GM19193 (cell line): ENCODE measurements around the gene TEDC1.

Source experiments
- POLR2A ChIP-seq: IDR thresholded peaks from 4 replicates; pipeline ENCODE4 v1.6.1; 2011; ENCODE audit not compliant: insufficient read depth, insufficient read length; ENCODE audit errors: extremely low read depth

Gene TEDC1

DNA sequence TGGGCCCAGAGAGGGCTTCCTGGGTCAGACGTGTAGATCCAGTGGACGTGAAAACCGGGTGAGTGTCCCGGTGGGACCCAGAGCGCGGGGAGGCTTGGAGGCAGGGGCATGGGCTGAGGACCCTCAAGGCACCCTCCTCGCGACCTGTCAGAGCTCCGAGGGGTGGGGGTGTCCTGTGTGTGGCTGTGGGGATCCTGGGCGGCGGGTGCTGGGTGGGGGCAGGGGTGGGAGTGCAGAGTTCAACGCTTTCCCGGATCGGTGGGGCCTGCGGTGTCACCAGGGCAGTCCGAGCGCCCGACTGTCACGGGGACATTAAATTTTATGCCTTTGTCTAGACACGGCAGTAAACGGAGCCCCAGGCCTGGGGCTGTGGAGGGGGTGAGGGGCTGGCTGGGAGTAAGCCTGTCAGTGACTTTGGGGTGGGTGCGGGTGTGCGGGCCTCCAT lies 36.4 kb downstream of the TEDC1 start:
- no peak for TF ChIP-seq POLR2A

DNA sequence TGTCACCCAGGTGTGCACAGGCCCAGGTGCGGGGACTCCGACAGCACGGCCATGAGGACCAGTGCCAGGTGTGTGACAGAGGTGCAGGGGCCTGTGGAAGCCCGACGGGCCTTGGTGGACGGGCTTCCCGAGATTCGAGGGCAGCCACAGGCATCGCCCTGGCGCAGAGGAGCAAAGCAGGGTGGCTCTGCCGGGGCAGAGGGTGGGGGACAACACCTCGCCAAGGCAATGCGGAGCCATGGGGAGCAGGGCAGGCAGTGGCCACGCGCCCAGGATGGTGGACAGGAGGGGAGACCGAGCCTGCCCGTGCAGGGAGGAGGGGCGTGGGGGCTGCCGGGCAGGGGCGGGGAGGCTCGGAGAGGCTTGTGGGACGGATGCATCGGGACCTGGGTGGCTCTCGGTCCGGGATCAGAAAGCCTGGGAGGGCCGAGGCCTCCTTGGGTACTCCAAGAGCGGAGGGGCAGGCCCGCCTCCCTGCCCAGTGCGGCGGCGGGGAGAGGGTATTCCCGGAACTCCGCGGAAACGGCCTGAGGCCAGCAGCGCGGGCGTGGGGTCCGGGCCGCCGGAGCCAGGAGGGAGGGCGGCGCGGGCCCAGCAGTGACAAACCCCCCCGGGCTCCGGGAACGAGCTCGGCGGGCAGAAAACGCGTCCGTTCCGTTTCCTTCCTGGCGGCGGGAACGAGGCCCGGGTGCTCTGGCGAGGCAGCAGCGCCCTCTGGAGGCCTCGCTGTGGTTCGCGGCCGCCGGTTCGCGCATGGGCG lies 37.0 kb downstream of the TEDC1 start:
- no peak for TF ChIP-seq POLR2A

DNA sequence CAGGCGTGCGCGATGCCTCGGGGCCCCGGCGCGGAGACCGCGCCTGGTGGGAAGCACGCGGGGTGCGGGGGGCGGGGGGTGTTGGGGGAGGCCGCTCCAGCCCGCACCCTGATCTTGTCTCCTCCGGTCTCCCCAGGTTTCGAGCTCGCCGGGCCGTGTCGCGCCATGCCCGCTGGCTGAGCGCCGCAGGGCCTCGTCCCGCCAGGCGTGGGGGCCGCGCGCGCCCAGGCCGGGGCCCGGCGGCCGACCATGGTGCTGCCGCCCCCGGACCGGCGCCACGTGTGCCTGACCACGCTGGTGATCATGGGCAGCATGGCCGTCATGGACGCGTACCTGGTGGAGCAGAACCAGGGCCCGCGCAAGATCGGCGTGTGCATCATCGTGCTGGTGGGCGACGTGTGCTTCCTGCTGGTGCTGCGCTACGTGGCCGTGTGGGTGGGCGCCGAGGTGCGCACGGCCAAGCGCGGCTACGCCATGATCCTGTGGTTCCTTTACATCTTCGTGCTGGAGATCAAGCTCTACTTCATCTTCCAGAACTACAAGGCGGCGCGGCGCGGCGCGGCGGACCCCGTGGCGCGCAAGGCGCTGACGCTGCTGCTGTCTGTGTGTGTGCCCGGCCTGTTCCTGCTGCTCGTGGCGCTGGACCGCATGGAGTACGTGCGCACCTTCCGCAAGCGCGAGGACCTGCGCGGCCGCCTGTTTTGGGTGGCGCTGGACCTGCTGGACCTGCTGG lies 37.7 kb downstream of the TEDC1 start:
- no peak for TF ChIP-seq POLR2A

DNA sequence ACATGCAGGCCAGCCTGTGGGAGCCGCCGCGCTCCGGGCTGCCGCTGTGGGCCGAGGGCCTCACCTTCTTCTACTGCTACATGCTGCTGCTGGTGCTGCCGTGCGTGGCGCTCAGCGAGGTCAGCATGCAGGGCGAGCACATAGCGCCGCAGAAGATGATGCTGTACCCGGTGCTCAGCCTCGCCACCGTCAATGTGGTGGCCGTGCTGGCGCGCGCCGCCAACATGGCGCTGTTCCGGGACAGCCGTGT lies 38.2 kb downstream of the TEDC1 start:
- TF ChIP-seq POLR2A: no peak

DNA sequence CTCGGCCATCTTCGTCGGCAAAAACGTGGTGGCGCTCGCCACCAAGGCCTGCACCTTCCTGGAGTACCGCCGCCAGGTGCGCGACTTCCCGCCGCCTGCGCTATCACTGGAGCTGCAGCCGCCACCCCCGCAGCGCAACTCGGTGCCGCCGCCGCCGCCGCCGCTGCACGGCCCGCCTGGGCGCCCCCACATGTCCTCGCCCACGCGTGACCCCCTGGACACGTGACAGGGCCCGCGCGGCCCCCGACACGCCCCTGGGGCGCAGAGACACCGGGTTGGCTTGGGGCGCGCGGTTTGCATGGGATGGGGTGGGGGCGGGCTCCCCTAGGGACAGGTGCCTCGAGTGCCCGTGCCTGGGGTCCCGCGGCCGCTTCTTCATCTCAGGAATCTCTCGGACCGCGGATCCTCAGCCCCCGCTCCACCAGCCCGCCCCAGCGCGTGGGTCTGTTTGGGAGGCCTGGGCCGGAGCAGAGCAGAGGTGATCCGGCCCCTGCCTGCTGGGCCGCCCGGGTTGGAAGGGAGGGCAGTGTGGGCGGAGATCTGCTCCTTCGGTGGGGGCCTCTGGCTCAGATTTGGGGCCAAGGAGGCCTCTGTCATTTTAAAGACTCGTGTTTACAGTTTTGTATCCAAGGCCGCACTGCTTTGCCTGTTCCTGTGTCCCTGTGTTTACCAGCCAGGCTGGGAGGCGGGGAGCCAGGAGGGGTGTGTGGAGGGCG lies 38.7 kb downstream of the TEDC1 start:
- TF ChIP-seq POLR2A: no peak

DNA sequence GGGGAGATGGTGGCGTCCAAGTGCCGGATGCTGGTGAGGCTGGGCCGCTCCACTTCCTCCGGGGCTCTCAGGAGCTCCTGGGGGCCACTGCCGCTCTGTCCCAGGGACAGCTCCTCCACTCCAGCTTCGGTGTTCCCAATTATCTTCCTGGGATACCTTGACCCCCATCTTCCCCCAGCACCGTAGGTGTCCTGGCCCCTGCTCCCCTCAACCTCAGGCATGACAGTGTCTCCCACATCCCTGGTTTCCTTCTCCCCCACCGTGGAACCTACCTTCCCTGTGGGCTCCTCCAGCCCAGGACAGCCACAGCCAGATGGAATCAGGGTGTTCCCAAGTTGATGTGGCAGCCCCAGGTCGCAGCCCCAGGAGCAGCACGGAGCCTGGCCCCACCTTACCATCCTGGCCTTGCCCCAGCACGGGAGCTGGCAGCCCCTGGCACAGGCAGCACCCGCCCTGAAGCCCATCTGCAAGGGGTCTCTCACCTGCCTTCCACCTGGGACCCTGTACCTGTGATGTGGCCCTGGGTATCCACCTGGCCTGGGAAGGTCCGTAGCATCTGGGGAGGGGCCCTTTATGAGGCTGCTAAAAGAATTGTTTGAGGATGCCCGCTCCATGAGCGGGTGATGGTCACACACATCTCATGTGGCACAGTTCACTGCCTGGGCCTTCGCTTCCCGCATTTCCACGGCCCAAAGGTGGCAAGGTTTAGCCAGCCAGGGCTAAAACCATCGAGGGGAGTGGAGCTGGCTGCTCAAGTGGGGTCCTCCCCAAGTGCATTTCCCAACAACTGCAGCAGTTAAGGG lies 39.4 kb downstream of the TEDC1 start:
- no peak for TF ChIP-seq POLR2A

DNA sequence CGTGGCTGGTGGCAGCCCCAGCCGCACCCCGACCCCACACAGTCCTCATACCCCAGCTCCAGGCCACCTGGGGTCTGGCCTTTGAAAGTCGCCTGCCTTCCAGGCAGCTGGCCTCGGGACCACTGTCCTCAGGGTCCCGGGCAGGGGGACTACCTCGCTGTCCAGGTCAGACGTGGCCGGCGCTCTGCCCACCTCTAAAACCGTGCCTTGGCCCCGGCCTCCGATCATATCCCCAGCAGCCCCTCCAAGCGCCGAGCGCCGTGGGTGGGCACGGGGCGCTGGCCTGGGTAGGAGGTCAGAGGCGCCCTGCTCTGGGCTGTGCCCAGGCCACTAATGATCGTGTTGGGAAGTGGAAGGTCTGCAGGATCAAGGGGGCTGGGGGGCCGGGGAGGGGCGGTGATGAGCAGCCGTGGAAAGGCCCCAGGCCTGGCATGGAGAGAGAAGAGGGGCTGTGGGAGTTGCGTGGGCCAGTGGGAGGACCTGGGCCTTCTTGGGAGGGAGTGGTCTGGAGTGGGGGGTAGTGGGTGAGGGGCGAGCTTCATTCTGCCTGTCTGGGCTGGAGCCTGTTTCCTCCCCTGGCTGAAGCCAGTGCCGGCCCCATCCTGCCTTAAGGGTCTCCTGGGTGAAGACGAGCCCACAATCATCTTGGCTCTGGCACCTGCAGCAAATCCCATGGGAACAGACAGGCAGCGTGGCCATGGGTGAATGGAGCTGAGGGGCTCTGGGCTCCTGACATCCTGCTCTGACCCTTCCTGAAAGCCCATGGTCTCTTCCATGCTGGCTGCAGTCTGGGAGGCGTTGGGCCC lies 40.2 kb downstream of the TEDC1 start:
- no peak for TF ChIP-seq POLR2A

DNA sequence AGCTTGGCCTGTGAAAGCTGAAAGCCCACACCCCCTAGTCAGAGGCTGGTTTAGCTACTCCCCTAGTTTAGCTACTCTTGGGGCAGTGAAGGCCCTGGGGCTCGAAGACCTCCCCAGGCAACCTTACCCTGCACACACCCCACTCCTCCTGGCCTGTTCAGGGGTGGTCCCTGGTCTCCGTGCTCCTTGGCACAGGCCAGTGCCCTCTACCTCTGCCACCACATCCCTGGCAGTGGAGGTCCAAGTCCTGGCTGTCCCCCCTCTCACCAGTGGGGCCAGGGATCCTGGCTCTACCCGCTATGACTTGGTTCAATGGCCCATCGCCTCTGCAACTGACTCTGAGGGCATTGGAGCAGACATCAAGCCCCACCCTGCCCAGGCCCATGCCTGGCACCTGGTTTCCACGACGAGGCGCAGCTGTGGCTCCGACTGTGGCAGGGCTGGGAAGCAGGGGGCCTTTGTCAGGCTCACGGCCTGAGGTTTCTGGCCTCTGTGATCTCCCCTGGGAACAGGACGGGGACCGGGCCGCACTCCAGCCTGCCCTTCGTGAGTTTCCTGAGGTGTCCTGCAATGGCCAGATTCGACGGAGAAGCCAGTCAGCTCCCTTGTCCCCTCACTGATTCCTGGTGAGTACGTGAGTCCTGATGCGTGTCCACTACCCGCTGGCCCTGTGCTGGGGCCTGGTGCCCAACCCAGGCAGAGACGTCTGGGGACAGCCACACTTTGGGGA lies 41.0 kb downstream of the TEDC1 start:
- TF ChIP-seq POLR2A: no peak

DNA sequence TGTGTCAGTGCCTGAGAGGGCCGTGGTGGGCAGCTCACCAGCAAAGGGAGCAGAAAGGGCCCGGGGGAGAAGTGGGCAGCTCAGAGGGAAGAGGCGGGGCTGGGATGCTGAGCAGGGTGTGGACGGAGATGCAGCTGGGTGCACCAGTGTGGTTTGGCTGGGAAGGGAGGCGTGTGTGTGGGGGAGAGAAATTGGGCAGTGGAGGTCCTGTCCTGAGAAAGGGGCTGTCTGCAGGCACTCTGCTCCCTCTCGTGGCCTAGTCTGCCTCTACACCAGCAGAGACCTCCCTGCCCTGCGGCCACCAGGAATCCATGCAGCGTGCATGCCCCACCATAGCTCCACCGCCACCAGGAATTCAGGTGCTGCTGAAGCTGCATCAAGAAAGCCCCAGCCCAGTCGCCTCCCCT lies 41.7 kb downstream of the TEDC1 start:
- TF ChIP-seq POLR2A: no peak

DNA sequence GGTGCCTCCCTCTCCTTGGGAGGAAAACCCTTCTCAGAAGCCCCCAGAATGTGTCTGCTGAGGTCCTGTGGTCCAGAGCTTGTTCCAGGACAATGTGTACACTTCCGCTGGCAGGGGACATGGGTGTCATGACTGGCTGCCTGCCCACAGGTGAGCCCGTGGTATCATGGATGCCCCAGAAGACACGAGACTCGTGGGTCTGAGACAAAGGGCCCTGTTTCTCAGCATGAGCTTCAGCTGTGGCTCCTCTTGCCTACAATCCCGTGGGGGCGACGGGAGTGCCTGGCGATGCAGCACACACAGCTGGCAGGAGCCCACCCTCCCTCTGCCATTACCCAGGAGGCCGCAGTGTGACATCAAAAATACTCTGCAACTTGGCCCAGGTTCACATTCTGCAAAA lies 42.3 kb downstream of the TEDC1 start:
- no peak for TF ChIP-seq POLR2A

DNA sequence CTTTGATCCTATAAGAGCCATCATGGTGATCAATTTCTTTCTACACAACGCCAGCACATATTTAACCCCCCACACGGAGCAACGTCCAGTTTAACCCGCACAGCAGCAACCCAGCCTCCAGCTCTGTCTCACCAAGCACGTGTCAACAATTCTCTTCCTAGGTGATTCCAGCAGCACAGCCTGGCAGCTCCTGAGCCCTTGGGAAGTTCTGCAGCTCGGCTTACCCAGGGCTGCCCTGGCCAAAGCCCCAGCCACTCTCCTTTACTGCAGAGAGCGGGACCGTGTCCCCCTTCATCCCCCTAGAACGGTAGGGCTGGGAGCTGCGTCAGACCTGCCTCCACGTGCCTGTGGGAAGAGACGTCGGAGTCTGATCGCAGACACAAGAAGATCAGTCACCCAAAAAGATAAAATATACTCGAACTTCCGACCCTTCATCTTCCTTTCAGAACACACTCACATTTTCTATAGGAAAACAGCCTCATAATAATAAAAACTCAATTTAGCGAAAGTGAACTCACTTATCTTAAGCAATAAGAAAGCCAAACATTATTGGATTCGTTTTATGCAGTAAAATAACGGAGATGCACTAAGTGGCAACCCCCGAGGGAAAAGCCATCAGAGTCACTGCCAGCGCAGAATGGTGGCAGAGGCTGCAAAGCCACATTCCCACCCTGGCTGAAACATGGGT lies 42.9 kb downstream of the TEDC1 start:
- no peak for TF ChIP-seq POLR2A

DNA sequence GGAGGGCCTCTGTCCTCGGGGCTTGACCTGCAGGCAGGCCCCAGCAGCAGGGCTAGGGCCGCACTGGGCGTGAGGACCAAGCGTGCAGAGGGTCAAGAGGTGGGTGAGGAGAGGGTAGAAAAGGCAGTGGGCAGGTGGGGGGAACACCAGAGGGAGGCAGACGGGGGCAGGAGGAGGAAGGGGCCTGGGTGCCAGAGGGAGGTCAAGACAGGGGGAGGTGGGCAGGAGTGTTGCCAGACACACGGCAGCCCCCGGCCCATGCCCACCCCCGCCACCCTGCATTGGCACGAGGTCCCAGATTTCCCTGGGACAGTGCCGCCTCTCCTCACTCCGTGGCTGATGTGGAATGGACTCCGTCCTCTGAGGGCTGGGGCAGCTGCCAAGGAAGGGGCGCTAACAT lies 43.5 kb downstream of the TEDC1 start:
- TF ChIP-seq POLR2A: no peak

DNA sequence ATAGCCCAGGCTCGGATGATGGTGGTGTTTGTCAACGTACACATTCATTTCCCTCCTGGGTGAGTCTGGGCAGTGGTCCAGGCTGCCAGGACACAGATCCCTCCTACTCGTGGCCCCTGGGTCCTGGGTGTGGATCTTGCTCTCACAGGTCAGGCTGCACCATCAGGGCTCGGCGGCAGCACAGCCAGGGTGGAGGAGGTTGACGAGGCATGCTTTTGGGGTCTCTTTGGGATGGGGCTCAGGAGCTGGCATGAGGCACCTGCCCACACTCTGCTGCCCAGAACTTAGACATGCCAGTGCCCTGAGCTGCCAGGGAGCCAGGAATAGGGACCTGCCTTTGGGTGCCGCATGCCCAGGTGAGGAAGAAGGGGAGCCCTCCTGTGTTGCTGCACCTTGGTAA lies 45.0 kb downstream of the TEDC1 start:
- TF ChIP-seq POLR2A: no peak

DNA sequence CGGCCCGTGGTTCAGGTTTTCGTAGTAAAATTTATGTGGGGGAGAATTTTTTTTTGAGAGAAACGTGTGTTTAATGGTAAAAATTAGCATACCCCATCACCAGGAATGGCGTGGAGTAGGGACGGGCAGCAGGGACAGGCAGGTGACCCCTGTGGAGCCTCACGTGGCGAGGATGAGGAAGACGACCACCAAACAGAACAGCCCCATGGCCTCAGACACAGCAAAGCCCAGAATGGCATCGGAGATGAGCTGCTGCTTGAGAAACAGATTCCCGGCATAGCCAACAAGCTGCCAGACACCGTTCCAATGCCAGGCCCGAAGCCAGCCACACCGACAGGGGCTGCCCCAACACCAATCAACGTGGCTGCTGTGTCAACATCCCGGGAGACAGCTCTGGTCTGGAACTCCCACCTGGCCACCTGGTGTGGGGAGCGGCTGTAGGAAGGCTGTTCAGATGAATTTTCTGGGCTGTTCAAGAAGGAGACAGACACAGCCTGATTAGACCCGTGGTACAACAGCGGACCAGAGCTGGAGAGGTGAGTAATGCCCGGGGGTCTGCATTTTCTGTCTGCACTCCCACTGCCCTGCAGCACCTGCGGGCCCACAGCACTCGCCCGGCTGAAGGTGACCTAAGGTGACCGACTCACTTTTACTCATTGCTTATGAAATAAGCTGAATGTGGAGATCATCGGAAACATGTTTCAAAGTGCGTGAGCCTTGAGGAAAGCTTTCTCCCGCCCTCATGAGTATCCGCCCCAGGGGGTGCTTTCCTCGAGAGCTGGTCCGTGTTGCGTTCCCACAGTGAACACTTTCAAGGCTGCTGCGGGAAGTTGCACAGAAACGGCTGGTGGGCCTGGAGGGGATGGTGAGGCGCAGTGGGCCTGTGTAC lies 45.9 kb downstream of the TEDC1 start:
- no peak for TF ChIP-seq POLR2A
